OCI-LY1 (cell line): ENCODE data around the gene RRAGC.

Experiments
- H2AFZ ChIP-seq: fragments of 200-600 bp; sonication (generic), shearing (Covaris generic); 2 replicates; pipeline ENCODE4 v1.6.0; 2014; ENCODE audit warnings: antibody characterized with exemption, mild to moderate bottlenecking, low read length
- H3F3A ChIP-seq: fragments of 200-600 bp; sonication (generic), shearing (Covaris generic); 2 replicates; pipeline ENCODE4 v1.6.0; 2014; ENCODE audit warnings: mild to moderate bottlenecking, antibody characterized with exemption, low read length, moderate library complexity; ENCODE audit not compliant: insufficient read depth
- H3K27ac ChIP-seq: fragments of 200-600 bp; sonication (generic); 2 replicates; pipeline ENCODE4 v1.5.1; 2014; ENCODE audit warnings: low read length, mixed run types, mild to moderate bottlenecking, low read depth; ENCODE audit not compliant: poor library complexity, severe bottlenecking
- H3K27me3 ChIP-seq: fragments of 200-600 bp; sonication (generic); 2 replicates; pipeline ENCODE4 v1.6.0; 2014; ENCODE audit warnings: antibody characterized with exemption, mild to moderate bottlenecking, low read length, moderate library complexity; ENCODE audit not compliant: insufficient read depth
- H3K36me3 ChIP-seq: fragments of 200-600 bp; sonication (generic); 2 replicates; pipeline ENCODE4 v1.6.1; 2014; ENCODE audit warnings: mild to moderate bottlenecking, antibody characterized with exemption, low read length, moderate library complexity, mixed read lengths; ENCODE audit not compliant: insufficient read depth
- H3K4me1 ChIP-seq: fragments of 200-600 bp; sonication (generic); 2 replicates; pipeline ENCODE4 v1.5.1; 2014; ENCODE audit warnings: mild to moderate bottlenecking, low read length, moderate library complexity; ENCODE audit not compliant: insufficient read depth, severe bottlenecking
- H3K4me2 ChIP-seq: fragments of 200-600 bp; sonication (generic), shearing (Covaris generic); 2 replicates; pipeline ENCODE4 v1.6.1; 2014; ENCODE audit warnings: low read length
- H3K4me3 ChIP-seq: fragments of 200-600 bp; sonication (generic); 2 replicates; pipeline ENCODE4 v1.5.1; 2014; ENCODE audit warnings: low read length, low read depth, mild to moderate bottlenecking, mixed read lengths; ENCODE audit not compliant: poor library complexity, severe bottlenecking
- H3K79me2 ChIP-seq: fragments of 200-600 bp; shearing (Covaris generic); 2 replicates; pipeline ENCODE4 v1.6.1; 2016; ENCODE audit warnings: mixed run types, low read length, mixed read lengths; ENCODE audit not compliant: insufficient read depth
- H3K9ac ChIP-seq: fragments of 200-600 bp; sonication (generic), shearing (Covaris generic); 2 replicates; pipeline ENCODE4 v1.6.1; 2014; ENCODE audit warnings: mild to moderate bottlenecking, low read length, mixed read lengths
- H3K9me2 ChIP-seq: fragments of 200-600 bp; sonication (generic), shearing (Covaris generic); 2 replicates; pipeline ENCODE4 v1.6.1; 2014; ENCODE audit warnings: low read depth, mild to moderate bottlenecking, low read length, mixed read lengths
- H3K9me3 ChIP-seq: fragments of 200-600 bp; shearing (Covaris generic); 2 replicates; pipeline ENCODE4 v1.6.1; 2014; ENCODE audit warnings: low read length, mixed read lengths
- H4K20me1 ChIP-seq: fragments of 200-600 bp; sonication (generic), shearing (Covaris generic); 2 replicates; pipeline ENCODE4 v1.6.0; 2016; ENCODE audit warnings: mild to moderate bottlenecking, low read length; ENCODE audit not compliant: insufficient read depth
- EZH2 ChIP-seq: fragments of 200-600 bp; sonication (generic), shearing (Covaris generic); IDR thresholded peaks from 2 replicates; pipeline ENCODE4 v1.8.0; 2017; ENCODE audit warnings: borderline replicate concordance, mixed run types, mild to moderate bottlenecking, antibody characterized with exemption, low read length, moderate library complexity, mixed read lengths
- TF ChIP-seq, protein P1 (sequence below): fragments of 200-600 bp; sonication (generic), shearing (Covaris generic); IDR thresholded peaks from 2 replicates; pipeline ENCODE4 v1.5.1; 2017; ENCODE audit warnings: mild to moderate bottlenecking, antibody characterized with exemption, low read length, moderate library complexity, mixed read lengths

RRAGC gene, protein sequence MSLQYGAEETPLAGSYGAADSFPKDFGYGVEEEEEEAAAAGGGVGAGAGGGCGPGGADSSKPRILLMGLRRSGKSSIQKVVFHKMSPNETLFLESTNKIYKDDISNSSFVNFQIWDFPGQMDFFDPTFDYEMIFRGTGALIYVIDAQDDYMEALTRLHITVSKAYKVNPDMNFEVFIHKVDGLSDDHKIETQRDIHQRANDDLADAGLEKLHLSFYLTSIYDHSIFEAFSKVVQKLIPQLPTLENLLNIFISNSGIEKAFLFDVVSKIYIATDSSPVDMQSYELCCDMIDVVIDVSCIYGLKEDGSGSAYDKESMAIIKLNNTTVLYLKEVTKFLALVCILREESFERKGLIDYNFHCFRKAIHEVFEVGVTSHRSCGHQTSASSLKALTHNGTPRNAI

DNA sequence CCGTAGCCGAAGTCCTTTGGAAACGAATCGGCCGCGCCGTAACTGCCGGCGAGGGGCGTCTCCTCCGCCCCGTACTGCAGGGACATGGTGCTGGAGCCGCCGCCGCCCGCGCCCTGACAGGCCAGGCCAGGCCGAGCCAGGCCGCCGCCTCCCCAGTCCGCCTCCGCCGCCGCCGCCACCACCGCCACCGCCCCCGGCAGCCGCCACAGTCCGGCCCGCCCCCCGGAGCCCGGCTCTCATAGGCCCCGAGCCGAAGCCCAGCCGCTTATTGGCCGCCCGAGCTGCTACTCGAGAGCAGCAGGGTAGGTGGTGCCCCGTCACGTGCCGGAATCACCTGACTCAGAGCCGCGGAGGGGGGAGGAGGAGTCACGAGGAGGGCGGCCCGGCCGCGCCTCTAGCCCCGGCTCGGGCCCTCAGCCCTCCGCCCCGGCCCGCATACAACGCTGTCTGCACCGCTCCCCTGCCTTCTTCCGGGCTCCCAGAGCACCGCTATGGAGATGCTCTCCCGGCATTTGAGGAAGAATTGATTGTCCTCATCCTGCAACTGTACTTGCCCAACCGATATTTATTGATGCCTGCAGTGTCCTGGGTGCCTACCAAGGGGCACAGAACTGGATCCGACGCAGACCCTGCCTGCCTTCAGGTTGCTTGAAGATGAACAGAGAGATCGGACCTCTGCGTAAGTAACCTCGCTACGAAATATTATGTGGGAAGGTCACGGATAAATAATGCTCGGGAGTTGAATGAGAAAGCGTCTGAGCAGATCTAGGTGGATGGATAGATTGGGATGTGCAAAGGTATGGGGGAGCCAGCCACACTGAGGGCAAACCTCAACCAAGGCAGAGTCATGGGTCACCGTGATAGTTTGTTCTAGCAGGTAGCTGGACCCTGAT is at the start of gene RRAGC:
TSS of gene RRAGC (minus strand) at position 212 of the 893 bp plus-strand sequence. CDS start at position 86, 126 bp downstream.
- peaks cover 28% of the 10 kb centered on the region for H3K4me1 ChIP-seq
- no peak within 1 kb of the TSS; the same call in 1 of the 2 replicates for H2AFZ ChIP-seq
- no peak for TF ChIP-seq EZH2
- TF ChIP-seq, protein P1, sequence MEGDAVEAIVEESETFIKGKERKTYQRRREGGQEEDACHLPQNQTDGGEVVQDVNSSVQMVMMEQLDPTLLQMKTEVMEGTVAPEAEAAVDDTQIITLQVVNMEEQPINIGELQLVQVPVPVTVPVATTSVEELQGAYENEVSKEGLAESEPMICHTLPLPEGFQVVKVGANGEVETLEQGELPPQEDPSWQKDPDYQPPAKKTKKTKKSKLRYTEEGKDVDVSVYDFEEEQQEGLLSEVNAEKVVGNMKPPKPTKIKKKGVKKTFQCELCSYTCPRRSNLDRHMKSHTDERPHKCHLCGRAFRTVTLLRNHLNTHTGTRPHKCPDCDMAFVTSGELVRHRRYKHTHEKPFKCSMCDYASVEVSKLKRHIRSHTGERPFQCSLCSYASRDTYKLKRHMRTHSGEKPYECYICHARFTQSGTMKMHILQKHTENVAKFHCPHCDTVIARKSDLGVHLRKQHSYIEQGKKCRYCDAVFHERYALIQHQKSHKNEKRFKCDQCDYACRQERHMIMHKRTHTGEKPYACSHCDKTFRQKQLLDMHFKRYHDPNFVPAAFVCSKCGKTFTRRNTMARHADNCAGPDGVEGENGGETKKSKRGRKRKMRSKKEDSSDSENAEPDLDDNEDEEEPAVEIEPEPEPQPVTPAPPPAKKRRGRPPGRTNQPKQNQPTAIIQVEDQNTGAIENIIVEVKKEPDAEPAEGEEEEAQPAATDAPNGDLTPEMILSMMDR, result no peak
- no peaks in the 10 kb centered on the region for H3K27me3 ChIP-seq
- H4K20me1 ChIP-seq, result no peaks in the 10 kb centered on the region
- peak within 1 kb of the TSS; percentile 80 for H3K9ac ChIP-seq
- peaks cover 33% of the 10 kb centered on the region; the same call in 1 of the 2 replicates for H3K36me3 ChIP-seq
- peak within 1 kb of the TSS; percentile 76 for H3K4me3 ChIP-seq
- H3K4me2 ChIP-seq, result peak within 1 kb of the TSS; percentile 84
- no peaks in the 10 kb centered on the region; the same call in 1 of the 2 replicates for H3K79me2 ChIP-seq
- H3K9me2 ChIP-seq, result no peaks in the 10 kb centered on the region
- H3K27ac ChIP-seq, result no peak within 1 kb of the TSS
- H3K9me3 ChIP-seq, result no peaks in the 10 kb centered on the region
- peaks cover 3% of the 10 kb centered on the region; the same call in 1 of the 2 replicates for H3F3A ChIP-seq

GRCh38 chr1:38908821-38909220 is 49.2 kb upstream of the RRAGC start:
- Histone ChIP-seq H3K4me2 (no peak overlapping the region), H3K4me1 (no peaks in the 10 kb centered on the region), H3K4me3 (no peak overlapping the region), H3K9me3 (no peaks in the 10 kb centered on the region), H3K27ac (no peak overlapping the region), H3K36me3 (no peaks in the 10 kb centered on the region), H2AFZ (no peak overlapping the region), H3K9ac (no peak overlapping the region), H3K9me2 (no peaks in the 10 kb centered on the region), H4K20me1 (no peaks in the 10 kb centered on the region), H3K79me2 (no peaks in the 10 kb centered on the region), H3F3A (no peaks in the 10 kb centered on the region), H3K27me3 (no peaks in the 10 kb centered on the region)
- no peak for TF ChIP-seq EZH2
- TF ChIP-seq, protein P1, result no peak

- Histone ChIP-seq H3K27me3 (no peaks in the 10 kb centered on the region), H3K27ac (no peak overlapping the region), H3F3A (no peaks in the 10 kb centered on the region), H4K20me1 (no peaks in the 10 kb centered on the region), H3K9me3 (no peaks in the 10 kb centered on the region), H3K4me2 (no peak overlapping the region), H2AFZ (no peak overlapping the region), H3K9me2 (no peaks in the 10 kb centered on the region), H3K4me3 (no peak overlapping the region), H3K79me2 (no peaks in the 10 kb centered on the region), H3K4me1 (no peaks in the 10 kb centered on the region), H3K9ac (no peak overlapping the region), H3K36me3 (no peaks in the 10 kb centered on the region)
- no peak for TF ChIP-seq EZH2
- TF ChIP-seq, protein P1, result no peak
Measured at GRCh38 chr1:38905985-38906384, 46.4 kb upstream of the RRAGC start.
